Measurements from ENCODE around the gene MEIKIN. TPM values are rescaled to one million over a fixed set of nuclear protein-coding genes. Genes with fewer than 3 reads are reported as not detected.

MEIKIN gene
- not detected in 2 replicates for total RNA-seq

GRCh38 chr5:131945551-131946168, at the start of gene MEIKIN:
TSS of gene MEIKIN (minus strand) at chr5:131945663. CDS start at chr5:131945505, 158 bp downstream.

GRCh38 chr5:131796793-131797693, 148.4 kb downstream of the MEIKIN start, which contains the start of gene FNIP1:
TSS of gene FNIP1 (minus strand) at chr5:131797017. CDS start at chr5:131796921, 96 bp downstream.

Other genes with a start within 250 kb of the MEIKIN start
- 66.1 and 72.4 TPM in 2 replicates for gene FNIP1, start 148.6 kb downstream of the MEIKIN start, total RNA-seq
- not detected in 2 replicates for gene ACSL6, start 66.0 kb upstream of the MEIKIN start, total RNA-seq
- gene IL3, start 115.0 kb upstream of the MEIKIN start, total RNA-seq: not detected in 2 replicates
- gene CSF2, start 128.1 kb upstream of the MEIKIN start, total RNA-seq: 0.66 and 5.3 TPM in 2 replicates

Data from placental pericyte (primary cell).